GM10266 (cell line): ENCODE results near the gene HASPIN.

Source experiments
- DNase-seq: peaks from one replicate; pipeline ENCODE4 v3.0.0; 2012; ENCODE audit errors: extremely low spot score
- TF ChIP-seq, protein P1 (sequence below): IDR thresholded peaks from 2 replicates; pipeline ENCODE4 v1.5.1; 2012; ENCODE audit warnings: mild to moderate bottlenecking, low read depth; ENCODE audit not compliant: control insufficient read depth, insufficient read depth; ENCODE audit errors: missing control alignments

Gene HASPIN

DNA sequence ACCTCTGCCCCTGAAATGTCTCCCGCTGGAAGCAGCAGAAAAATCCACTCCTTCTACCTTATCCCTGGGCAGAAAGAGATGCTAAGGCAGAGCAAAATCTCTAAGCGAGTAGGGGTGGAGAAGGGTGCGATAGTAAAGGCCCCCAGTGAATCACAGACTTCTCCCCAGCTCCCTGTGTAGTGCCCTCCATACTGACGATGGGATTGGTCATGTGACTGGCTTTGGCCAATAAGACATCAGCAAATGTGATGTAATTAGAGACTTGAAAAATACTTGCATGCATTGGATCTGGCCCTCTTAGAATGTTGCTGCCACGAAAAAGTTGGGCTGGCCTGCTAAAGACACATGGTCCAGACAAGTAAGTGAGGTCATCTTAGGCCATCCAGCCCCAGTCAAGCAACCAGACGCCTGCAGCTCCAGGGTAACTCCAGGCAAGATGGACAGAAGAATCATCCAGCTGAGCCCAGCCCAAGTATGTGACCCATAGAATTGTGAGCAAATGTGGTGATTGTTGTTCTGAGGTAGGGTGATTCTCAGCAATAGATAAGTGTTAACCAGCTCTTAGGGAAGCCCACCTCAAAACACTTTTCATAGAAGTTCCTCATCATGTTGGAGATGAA, 36.0 kb downstream of the HASPIN start:
- TF ChIP-seq, protein P1, sequence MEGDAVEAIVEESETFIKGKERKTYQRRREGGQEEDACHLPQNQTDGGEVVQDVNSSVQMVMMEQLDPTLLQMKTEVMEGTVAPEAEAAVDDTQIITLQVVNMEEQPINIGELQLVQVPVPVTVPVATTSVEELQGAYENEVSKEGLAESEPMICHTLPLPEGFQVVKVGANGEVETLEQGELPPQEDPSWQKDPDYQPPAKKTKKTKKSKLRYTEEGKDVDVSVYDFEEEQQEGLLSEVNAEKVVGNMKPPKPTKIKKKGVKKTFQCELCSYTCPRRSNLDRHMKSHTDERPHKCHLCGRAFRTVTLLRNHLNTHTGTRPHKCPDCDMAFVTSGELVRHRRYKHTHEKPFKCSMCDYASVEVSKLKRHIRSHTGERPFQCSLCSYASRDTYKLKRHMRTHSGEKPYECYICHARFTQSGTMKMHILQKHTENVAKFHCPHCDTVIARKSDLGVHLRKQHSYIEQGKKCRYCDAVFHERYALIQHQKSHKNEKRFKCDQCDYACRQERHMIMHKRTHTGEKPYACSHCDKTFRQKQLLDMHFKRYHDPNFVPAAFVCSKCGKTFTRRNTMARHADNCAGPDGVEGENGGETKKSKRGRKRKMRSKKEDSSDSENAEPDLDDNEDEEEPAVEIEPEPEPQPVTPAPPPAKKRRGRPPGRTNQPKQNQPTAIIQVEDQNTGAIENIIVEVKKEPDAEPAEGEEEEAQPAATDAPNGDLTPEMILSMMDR, result no peak
- no peak for DNase-seq

DNA sequence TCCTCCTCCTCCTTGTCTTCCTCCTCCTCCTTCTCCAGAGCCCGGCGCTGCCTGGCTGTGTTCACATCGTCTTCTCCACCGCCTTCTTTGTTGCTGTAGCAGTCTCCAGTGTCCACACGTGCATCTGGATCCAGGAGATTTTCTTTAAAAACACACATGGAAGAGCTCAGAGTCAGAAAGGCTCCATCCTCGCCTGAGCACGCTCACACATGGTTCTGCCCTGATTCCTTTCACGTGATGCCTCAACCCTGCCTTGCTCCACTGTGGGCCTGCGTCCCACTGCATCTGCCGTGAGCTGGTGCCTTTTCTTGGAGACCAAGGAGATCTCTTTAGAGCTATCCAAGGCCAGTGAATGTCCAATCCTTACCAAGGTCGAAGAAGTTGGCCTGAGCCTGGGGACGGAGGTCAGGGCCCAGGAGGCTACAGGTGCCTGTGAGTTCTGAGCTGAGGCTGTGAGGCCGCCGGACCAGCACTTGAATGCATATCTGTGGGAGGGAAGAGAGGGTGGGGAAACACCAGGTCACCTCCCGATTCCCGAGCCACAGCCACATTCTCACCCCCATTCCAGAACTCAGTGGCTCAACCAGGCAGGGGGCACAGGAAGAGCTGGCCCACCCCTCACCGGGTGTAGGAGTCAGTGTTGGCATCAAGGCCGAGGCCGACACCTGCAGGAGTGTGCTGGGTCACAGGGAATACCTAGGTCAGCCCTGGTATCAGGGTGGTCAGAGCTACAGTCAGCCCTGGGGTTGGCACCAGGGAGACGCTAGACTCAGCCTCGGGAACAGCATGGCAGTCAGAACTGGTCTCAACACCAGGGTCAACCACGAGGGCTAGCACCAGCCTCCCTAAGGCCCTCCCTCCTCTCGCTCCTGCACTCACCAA, 37.6 kb downstream of the HASPIN start:
- TF ChIP-seq, protein P1, result no peak
- DNase-seq, result no peak

DNA sequence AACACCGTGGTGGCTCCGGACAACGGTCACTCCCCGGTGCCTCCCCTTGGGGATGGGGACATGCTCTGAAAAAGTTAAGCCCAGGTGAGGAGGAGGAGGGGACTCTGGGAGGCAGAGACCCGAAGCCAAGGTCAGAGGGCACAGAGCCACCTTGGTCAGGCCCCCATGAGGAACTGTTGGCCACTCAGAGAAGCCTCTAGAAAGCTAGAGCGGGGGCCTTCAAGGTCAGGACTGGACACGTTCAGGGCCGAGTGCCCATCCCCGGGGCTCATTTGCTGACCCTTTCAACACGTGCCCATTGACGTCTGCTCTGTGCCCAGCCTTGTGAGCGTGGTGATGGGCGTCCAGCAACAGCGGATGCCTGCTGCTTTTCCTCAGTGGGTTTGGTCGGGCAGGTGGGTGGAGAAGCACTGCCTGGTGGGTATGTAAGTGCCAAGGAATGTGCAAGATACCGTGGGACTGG, 38.2 kb downstream of the HASPIN start:
- no peak for DNase-seq
- TF ChIP-seq, protein P1, result no peak

DNA sequence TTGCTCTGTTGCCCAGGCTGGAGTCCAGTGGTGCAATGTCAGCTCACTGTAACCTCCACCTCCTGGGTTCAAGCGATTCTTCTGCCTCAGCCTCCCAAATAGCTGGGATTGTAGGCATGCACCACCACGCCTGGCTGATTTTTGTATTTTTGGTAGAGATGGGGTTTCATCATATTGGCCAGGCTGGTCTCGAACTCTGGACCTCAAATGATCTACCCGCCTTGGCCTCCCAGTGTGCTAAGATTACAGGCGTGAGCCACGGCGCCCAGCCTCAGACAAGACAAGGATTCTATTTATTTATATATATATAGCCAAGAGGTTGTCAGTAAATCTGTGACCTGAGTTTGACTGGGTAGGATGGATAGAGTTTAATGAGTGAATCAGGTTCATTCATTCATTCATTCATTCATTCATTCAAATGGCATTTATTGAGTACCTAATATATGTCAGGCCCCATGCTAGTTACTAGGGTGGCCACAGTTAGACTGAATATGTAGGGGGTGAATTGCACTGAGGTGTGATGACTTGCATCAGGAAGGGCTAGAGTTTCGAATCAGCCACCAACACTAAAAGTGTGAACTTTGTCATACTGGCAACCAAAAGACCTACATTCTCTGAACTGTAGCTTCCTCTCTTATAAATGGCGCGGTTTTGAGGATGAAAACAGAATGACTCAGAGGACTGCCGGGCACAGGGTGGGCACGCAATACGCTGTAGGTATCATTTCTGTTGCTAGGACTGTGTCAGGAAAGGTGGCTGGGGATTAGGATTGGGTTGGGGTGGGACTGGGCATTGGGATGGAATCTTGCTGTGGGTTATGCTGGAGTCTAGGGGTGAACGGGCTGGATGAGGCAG, 39.4 kb downstream of the HASPIN start:
- peak; percentile 83 for DNase-seq
- TF ChIP-seq, protein P1, result no peak

DNA sequence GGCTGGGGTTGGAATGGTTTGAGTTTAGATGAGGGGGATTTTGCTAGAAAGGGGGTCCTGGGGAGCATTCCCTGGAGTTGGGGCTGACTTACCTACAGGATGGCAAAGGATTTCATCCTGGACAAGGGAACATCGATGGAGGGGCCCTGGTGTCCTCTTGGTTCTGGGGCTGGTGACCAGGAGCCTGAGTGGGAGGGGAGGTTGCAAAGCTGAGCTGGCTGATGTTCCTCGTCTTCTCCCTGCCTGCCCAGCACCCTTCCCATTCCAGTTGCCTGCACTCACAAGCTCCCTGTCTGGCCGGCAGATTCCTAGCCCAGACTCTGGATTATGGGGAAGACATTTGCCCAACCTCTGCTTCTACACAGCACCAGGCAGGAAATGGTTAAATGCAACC, 40.1 kb downstream of the HASPIN start:
- no peak for DNase-seq
- TF ChIP-seq, protein P1, result no peak

DNA sequence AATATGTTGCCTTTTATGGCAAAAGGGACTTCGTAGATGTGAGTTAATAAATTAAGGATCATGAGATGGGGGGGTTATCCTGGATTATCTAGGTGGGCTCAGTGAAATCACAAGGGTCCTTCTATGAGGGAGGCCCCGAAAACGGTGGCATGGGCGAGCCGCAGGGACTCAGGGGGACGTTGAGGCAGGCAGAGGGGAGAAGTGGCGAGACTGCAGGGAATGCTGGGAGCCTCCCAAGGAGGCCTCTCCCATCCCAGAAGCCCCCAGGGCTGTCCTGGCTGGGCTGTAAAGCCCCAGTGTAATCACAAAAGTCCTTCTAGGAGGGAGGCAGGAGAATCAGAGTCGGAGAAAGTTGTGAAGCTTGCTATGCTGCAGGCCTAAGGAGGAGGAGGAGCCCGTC, 42.3 kb downstream of the HASPIN start:
- no peak for DNase-seq
- TF ChIP-seq, protein P1, result no peak

DNA sequence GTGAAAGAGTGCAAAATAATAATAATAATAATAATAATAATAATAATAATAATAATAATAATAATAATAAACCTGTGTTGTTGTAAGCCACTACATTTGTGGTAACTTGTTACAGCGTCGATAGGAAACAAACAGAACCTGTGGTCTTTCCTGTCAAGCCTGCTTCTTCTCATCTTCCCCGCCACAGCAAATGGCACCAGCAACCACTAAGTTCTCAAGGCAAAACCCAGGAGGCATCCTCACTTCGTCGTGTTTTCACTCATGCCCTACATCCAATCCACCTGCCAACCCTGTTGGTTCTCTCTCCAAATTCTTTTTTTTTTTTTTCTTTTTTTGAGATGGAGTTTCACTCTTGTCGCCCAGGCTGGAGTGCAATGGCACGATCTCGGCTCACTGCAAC, 43.1 kb downstream of the HASPIN start:
- no peak for DNase-seq
- TF ChIP-seq, protein P1, result no peak
